GM12878 (cell line): ENCODE results near the gene SPPL3. TPM values are rescaled to one million over a fixed set of nuclear protein-coding genes. Genes with fewer than 3 reads are reported as not detected.

ENCODE experiments used
- ATAC-seq: fragments of 200-7000 bp; cut with Tn5 transposase; 3 replicates; pipeline ENCODE4 v1.9.1; 2020; ENCODE audit warnings: mild to moderate bottlenecking, moderate library complexity
- BruUV-seq: library from RNA; stranded (reverse); fragments of 400-500 nt; replicated peaks from 2 replicates; lab custom pipeline; 2021; lab: Mats Ljungman, UMichigan
- CTCF ChIA-PET: fragments of 300-600 bp; sonication (Branson Sonifier 250); formaldehyde crosslinking; extraction: SDS; loops from one replicate; lab custom pipeline; 2021; ENCODE audit warnings: inconsistent platforms; lab: Yijun Ruan, JAX
- POLR2A ChIA-PET: fragments of 350-600 bp; formaldehyde crosslinking; extraction: SDS; loops from one replicate; lab custom pipeline; 2021; ENCODE audit warnings: inconsistent platforms; lab: Charles Lee
- RAD21 ChIA-PET: fragments of 300-600 bp; sonication (Branson Sonifier 250); formaldehyde crosslinking; loops from one replicate; lab custom pipeline; 2023; ENCODE audit warnings: antibody characterized with exemption; ENCODE audit not compliant: unreplicated experiment; lab: Charles Lee
- SMC1A ChIA-PET: fragments of 300-600 bp; sonication (Branson Sonifier 250); formaldehyde crosslinking; loops from one replicate; lab custom pipeline; 2023; ENCODE audit not compliant: unreplicated experiment, uncharacterized antibody; lab: Charles Lee
- DNase-seq: peaks from one replicate; pipeline ENCODE4 v3.0.0-alpha.2; 2011; ENCODE audit warnings: low read depth, low spot score
- FAIRE-seq: peaks from 3 replicates; lab custom pipeline; 2011; peaks lifted over from hg19 to GRCh38; lab: Jason Lieb, UNC
- H2AFZ ChIP-seq: 2 replicates; pipeline ENCODE4 v1.6.0; 2011; ENCODE audit warnings: low read depth, low read length, control low read depth; ENCODE audit not compliant: control insufficient read depth
- H3K27ac ChIP-seq: 2 replicates; pipeline ENCODE4 v1.5.1; 2011; ENCODE audit warnings: control low read depth; ENCODE audit not compliant: control insufficient read depth, insufficient read depth
- H3K27me3 ChIP-seq, 2 experiments: replicated peaks in 1 of 2; 2 replicates each; pipeline versions ENCODE4 v1.6.0 to v1.6.1; 2011; ENCODE audit warnings: low read length in 1 of 2; ENCODE audit not compliant: control insufficient read depth in 2 of 2, insufficient read depth in 2 of 2
- H3K36me3 ChIP-seq, 2 experiments: 2 replicates each; pipeline ENCODE4 v1.5.1; 2011; ENCODE audit warnings: low read length in 1 of 2; ENCODE audit not compliant: control insufficient read depth in 2 of 2, insufficient read depth in 2 of 2
- H3K4me1 ChIP-seq: 2 replicates; pipeline ENCODE4 v1.6.1; 2011; ENCODE audit warnings: mild to moderate bottlenecking, low read length, moderate library complexity, mixed read lengths; ENCODE audit not compliant: control insufficient read depth, insufficient read depth
- H3K4me2 ChIP-seq: 2 replicates; pipeline ENCODE4 v1.6.0; 2011; ENCODE audit warnings: control low read depth; ENCODE audit not compliant: control insufficient read depth, insufficient read depth
- H3K4me3 ChIP-seq: fragments of 200-600 bp; sonication (generic); 2 replicates; pipeline ENCODE4 v1.5.1; 2016
- H3K79me2 ChIP-seq: 2 replicates; pipeline ENCODE4 v1.6.0; 2011; ENCODE audit warnings: low read length; ENCODE audit not compliant: control insufficient read depth, insufficient read depth
- H3K9ac ChIP-seq: 2 replicates; pipeline ENCODE4 v1.8.0; 2011; ENCODE audit warnings: low read length, control low read depth, mixed read lengths; ENCODE audit not compliant: control insufficient read depth, insufficient read depth
- H3K9me3 ChIP-seq: replicated peaks from 3 replicates; pipeline ENCODE4 v1.5.1; 2011; ENCODE audit warnings: mild to moderate bottlenecking, low read length; ENCODE audit not compliant: control insufficient read depth, insufficient read depth
- H4K20me1 ChIP-seq: 2 replicates; pipeline ENCODE4 v1.6.0; 2011; ENCODE audit not compliant: control insufficient read depth, insufficient read depth
- ATF2 ChIP-seq: IDR thresholded peaks from 2 replicates; pipeline ENCODE4 v1.6.1; 2012; ENCODE audit warnings: low read length, inconsistent platforms
- CHD2 ChIP-seq: IDR thresholded peaks from 2 replicates; pipeline ENCODE4 v1.6.1; 2011; ENCODE audit warnings: low read depth, low read length, improper control_type of control experiment, borderline replicate concordance
- FOXM1 ChIP-seq: IDR thresholded peaks from 2 replicates; pipeline ENCODE4 v1.6.1; 2012; ENCODE audit warnings: low read depth, mild to moderate bottlenecking, inconsistent platforms, low read length, moderate library complexity
- KLF5 ChIP-seq: fragments of 450-650 bp; IDR thresholded peaks from 2 replicates; pipeline ENCODE4 v1.6.1; 2014; ENCODE audit warnings: mild to moderate bottlenecking; ENCODE audit not compliant: partially characterized antibody
- MEF2A ChIP-seq: IDR thresholded peaks from 2 replicates; pipeline ENCODE4 v1.6.1; 2011; ENCODE audit warnings: low read depth, mild to moderate bottlenecking, low read length, moderate library complexity; ENCODE audit not compliant: insufficient read depth
- POLR2A ChIP-seq: IDR thresholded peaks from 2 replicates; pipeline ENCODE4 v1.6.1; 2011; ENCODE audit warnings: low read depth, mild to moderate bottlenecking, low read length
- RBBP5 ChIP-seq: fragments of 200-600 bp; sonication (generic); conservative IDR thresholded peaks from 2 replicates; pipeline ENCODE4 v1.6.1; 2016
- RUNX3 ChIP-seq: IDR thresholded peaks from 2 replicates; pipeline ENCODE4 v1.6.1; 2012; ENCODE audit warnings: low read length, inconsistent platforms
- SPI1 ChIP-seq: IDR thresholded peaks from 2 replicates; pipeline ENCODE4 v1.6.1; 2011; ENCODE audit warnings: low read depth, mild to moderate bottlenecking, low read length, moderate library complexity, borderline replicate concordance; ENCODE audit not compliant: insufficient read depth
- YBX1 ChIP-seq: fragments of 450-650 bp; IDR thresholded peaks from 2 replicates; pipeline ENCODE4 v1.6.1; 2016; ENCODE audit warnings: antibody characterized with exemption
- WGBS: methylation state at CpG from one replicate; pipeline ENCODE4 v1.1.6; 2016; ENCODE audit warnings: low lambda C conversion rate; ENCODE audit not compliant: insufficient replicate concordance, insufficient coverage; ENCODE audit errors: missing lambda C conversion rate; 5-methylcytosine and 5-hydroxymethylcytosine counted together
- in situ Hi-C: fragments of 300-500 bp; cut with MboI; formaldehyde crosslinking; loops from 9 replicates; pipeline ENCODE4 v1.14.3; 2018; ENCODE audit warnings: mixed read lengths
- intact Hi-C: fragments of 100-400 bp; cut with micrococcal nuclease; formaldehyde crosslinking; loops from one replicate; pipeline ENCODE4 v1.14.2; 2022; ENCODE audit not compliant: unreplicated experiment
- polyA plus RNA-seq, 11 experiments: library from polyadenylated mRNA; depleted of rRNA in 4 of 11; unstranded in 6 of 11; stranded (reverse) in 5 of 11; fragments of >200 nt; fragmentation: Nextera tagmentation in 4 of 11; fragmentation: Illumina TruSeq in 1 of 11; extraction: Ambion mirVana in 4 of 11; extraction: Trizol in 1 of 11; gene quantifications; 1 replicate in 1 of 11; 2 replicates in 10 of 11; pipeline versions ENCODE4 v1.2.1 to v1.2.3, GENCODE V29; 2011 to 2016; ENCODE audit warnings: inconsistent platforms in 2 of 11, missing spikeins in 2 of 11, low read depth in 1 of 11
- total RNA-seq, 4 experiments: library from RNA; depleted of rRNA in 3 of 4; stranded (reverse); fragments of >200 nt in 3 of 4; fragmentation: Illumina TruSeq in 1 of 4; extraction: Trizol in 1 of 4; gene quantifications; 2 replicates each; pipeline versions ENCODE4 v1.2.1 to v1.2.3, GENCODE V29; 2013 to 2021

The SPPL3 gene
- total and polyA plus RNA-seq, 10 of the 15 experiments (the other 5 are each of a cell fraction or from before 2014, with no cell fraction given): 4.3 to 45.5 (median 11.7) TPM

DNA sequence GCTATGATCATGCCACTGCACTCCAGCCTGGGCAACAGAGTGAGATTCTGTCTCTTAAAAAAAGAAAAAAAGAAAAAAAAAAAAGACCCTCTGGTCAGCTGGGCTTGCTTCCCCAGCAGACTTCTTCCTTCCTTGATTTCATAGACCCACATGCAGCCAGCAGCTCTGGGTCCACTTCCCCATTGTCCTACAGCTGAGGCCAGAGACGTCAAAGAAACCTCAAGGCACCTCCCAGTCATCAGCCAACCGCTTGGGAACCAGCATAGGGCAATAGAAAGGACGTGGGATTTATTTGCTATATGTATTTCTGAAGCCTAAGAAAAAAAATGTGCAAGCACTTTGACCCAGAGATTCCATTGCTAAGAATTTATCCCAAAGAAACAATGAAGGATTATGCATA is 35.4 kb upstream of the SPPL3 start:
- no peak overlapping the region for H3K4me3 ChIP-seq
- CTCF ChIA-PET: interaction anchor here (0.5 to 3.9 kb wide), 9 partner anchors 10 to 617 kb away, joined by 3 to 18 read pairs (median 4); no protein-coding TSS in a partner anchor
- H3K4me1 ChIP-seq: no peaks in the 10 kb centered on the region; the same call in 1 of the 2 replicates
- intact Hi-C loops: no loop called here
- SMC1A ChIA-PET: interaction anchor here (1.0 to 2.8 kb wide), 9 partner anchors 13 to 217 kb away, joined by 3 to 13 read pairs (median 4); no protein-coding TSS in a partner anchor
- H3K36me3 ChIP-seq: no peaks in the 10 kb centered on the region
- no peak overlapping the region for H3K27ac ChIP-seq
- POLR2A ChIA-PET: interaction anchor here (0.7 kb wide), 1 partner anchor 34 kb away, joined by 3 read pairs; no protein-coding TSS in a partner anchor
- no peaks in the 10 kb centered on the region for H3K79me2 ChIP-seq
- 0% methylated on average over 3 of the region's 3 CpGs for WGBS
- H3K4me2 ChIP-seq: no peak overlapping the region
- in situ Hi-C loops: no loop called here
- no peak for TF ChIP-seq KLF5
- TF ChIP-seq SPI1: peak; percentile 42; the same call in 1 of the 2 replicates
- TF ChIP-seq RBBP5: no peak
- H3K9ac ChIP-seq: no peak overlapping the region
- BruUV-seq: no TSS peak
- no peaks in the 10 kb centered on the region for H4K20me1 ChIP-seq
- H2AFZ ChIP-seq: no peak overlapping the region
- H3K27me3 ChIP-seq: no peaks in the 10 kb centered on the region; a peak in 1 of 4 replicates
- DNase-seq (no peak), ATAC-seq (no peak), FAIRE-seq (no peak)
- RAD21 ChIA-PET: interaction anchor here (0.9 to 1.8 kb wide), 5 partner anchors 20 to 270 kb away, joined by 3 to 9 read pairs (median 4); no protein-coding TSS in a partner anchor
- no peaks in the 10 kb centered on the region for H3K9me3 ChIP-seq

DNA sequence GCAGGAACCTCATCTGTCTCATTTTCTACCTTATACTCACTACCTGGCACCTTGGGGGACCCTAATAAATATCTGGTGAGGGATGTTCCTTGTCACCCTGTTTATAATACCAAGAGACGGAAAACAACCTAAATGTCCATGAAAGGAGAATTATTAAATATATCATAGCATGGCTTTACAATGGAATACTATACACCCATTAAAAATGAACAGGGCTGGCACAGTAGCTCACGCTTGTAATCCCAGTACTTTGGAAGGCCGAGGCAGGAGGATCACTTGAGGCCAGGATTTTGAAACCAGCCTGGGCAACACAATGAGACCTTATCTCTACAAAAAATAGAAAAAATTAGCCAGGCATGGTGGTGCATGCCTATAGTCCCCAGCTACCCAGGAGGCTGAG is 34.3 kb upstream of the SPPL3 start:
- BruUV-seq: no TSS peak
- Histone ChIP-seq H3K27me3 (no peaks in the 10 kb centered on the region; a peak in 1 of 4 replicates), H3K9me3 (no peaks in the 10 kb centered on the region), H2AFZ (no peak overlapping the region), H3K27ac (no peak overlapping the region), H3K4me2 (no peak overlapping the region), H3K9ac (no peak overlapping the region), H3K36me3 (no peaks in the 10 kb centered on the region), H3K79me2 (no peaks in the 10 kb centered on the region), H4K20me1 (no peaks in the 10 kb centered on the region), H3K4me3 (no peak overlapping the region), H3K4me1 (no peaks in the 10 kb centered on the region; the same call in 1 of the 2 replicates)
- in situ Hi-C loops: no loop called here
- 33% methylated on average over 3 of the region's 3 CpGs for WGBS
- POLR2A ChIA-PET: interaction anchor here (0.6 kb wide), 1 partner anchor 127 kb away, joined by 3 read pairs; no protein-coding TSS in a partner anchor
- intact Hi-C loops: no loop called here
- FAIRE-seq (no peak), ATAC-seq (no peak), DNase-seq (no peak)
- RAD21 ChIA-PET: interaction anchor here (1.1 to 1.8 kb wide), 3 partner anchors 22 to 35 kb away, joined by 3 to 9 read pairs (median 4); no protein-coding TSS in a partner anchor
- TF ChIP-seq RUNX3 (no peak), MEF2A (no peak), FOXM1 (no peak), CHD2 (no peak), ATF2 (no peak), YBX1 (no peak), POLR2A (no peak)
- CTCF ChIA-PET: interaction anchor here (1.0 to 3.9 kb wide), 7 partner anchors 11 to 122 kb away, joined by 4 to 18 read pairs (median 7); no protein-coding TSS in a partner anchor
- SMC1A ChIA-PET: interaction anchor here (0.6 to 2.8 kb wide), 11 partner anchors 10 to 688 kb away, joined by 3 to 13 read pairs (median 4); no protein-coding TSS in a partner anchor
